Kidney (tissue), 14 donors: ENCODE data around the gene RBM19. TPM values are rescaled to one million over a fixed set of nuclear protein-coding genes. Genes with fewer than 3 reads are reported as not detected.

Source experiments
- DNase-seq, 5 donors: peaks; one replicate each; pipeline ENCODE4 v3.0.0-alpha.2; 2013 to 2020
- FAIRE-seq: peaks from 2 replicates; lab custom pipeline; 2012; peaks lifted over from hg19 to GRCh38; lab: Jason Lieb, UNC
- H3K27ac ChIP-seq, 2 donors: one replicate each; pipeline ENCODE4 v1.7.0; 2013; ENCODE audit warnings: low read depth in 2 of 2, low read length in 2 of 2, inconsistent platforms in 1 of 2
- H3K27me3 ChIP-seq: one replicate; pipeline ENCODE4 v1.7.1; 2013; ENCODE audit warnings: low read length, inconsistent platforms; ENCODE audit not compliant: control insufficient read depth, insufficient read depth
- H3K36me3 ChIP-seq, 3 donors: one replicate each; pipeline versions ENCODE4 v1.7.0 to v1.7.1; 2013; ENCODE audit warnings: low read length in 3 of 3, control low read depth in 1 of 3, inconsistent platforms in 1 of 3; ENCODE audit not compliant: insufficient read depth in 3 of 3, control insufficient read depth in 2 of 3
- H3K4me1 ChIP-seq, 3 donors: one replicate each; pipeline versions ENCODE4 v1.7.0 to v1.7.1; 2013; ENCODE audit warnings: low read length in 3 of 3, inconsistent platforms in 1 of 3, low read depth in 1 of 3; ENCODE audit not compliant: control insufficient read depth in 2 of 3, insufficient read depth in 2 of 3
- H3K4me3 ChIP-seq, 3 donors: one replicate each; pipeline versions ENCODE4 v1.7.0 to v1.8.1; 2013; ENCODE audit warnings: low read length in 3 of 3, control low read depth in 1 of 3, inconsistent platforms in 1 of 3
- H3K9ac ChIP-seq, 3 donors: one replicate each; pipeline versions ENCODE4 v1.7.0 to v1.7.1; 2013; ENCODE audit warnings: low read length in 3 of 3, control low read depth in 1 of 3, inconsistent platforms in 1 of 3
- H3K9me3 ChIP-seq, 3 donors: one replicate each; pipeline versions ENCODE4 v1.7.0 to v1.7.1; 2013; ENCODE audit warnings: low read length in 3 of 3, control low read depth in 1 of 3, inconsistent platforms in 1 of 3; ENCODE audit not compliant: control insufficient read depth in 2 of 3, insufficient read depth in 1 of 3
- CTCF ChIP-seq: IDR thresholded peaks from 3 replicates; pipeline ENCODE4 v1.5.1; 2012; ENCODE audit warnings: mild to moderate bottlenecking, moderate library complexity, borderline replicate concordance; ENCODE audit not compliant: insufficient read depth; ENCODE audit errors: extremely low read depth
- intact Hi-C: fragments of 100-400 bp; cut with DNase I; formaldehyde crosslinking; loops from one replicate; pipeline ENCODE4 v1.11.1; 2022
- polyA plus RNA-seq: library from polyadenylated mRNA; stranded (reverse); fragments of 350-450 nt; fragmentation: Illumina TruSeq; extraction: RNeasy Lipid Tissue Mini Kit (QIAGEN cat#74804); gene quantifications from one replicate; pipeline ENCODE4 v1.2.3, GENCODE V29; 2014; ENCODE audit warnings: low read depth, low replicate concordance; ENCODE audit not compliant: insufficient read depth
- total RNA-seq: library from RNA; stranded (reverse); fragmentation: NEBNext Ultra II Directional; extraction: Animal tissue kit (Norgen Biotek cat#: 25700); gene quantifications from one replicate; pipeline ENCODE4 v1.2.1, GENCODE V29; 2021
- donor health status: control.
- donor health status: control.
- donor health status: control.
- donor health status: control.
- donor health status: control.
- donor health status: DM: yes; HTN: yes; CAD: no.
- donor health status: Normal renal cell carcinoma (clear cell type).

Gene RBM19
- total and polyA plus RNA-seq, 2 donors from 2014 or later = 12.3 to 34.7 TPM

GRCh38 chr12:113910751-113911272, 55.3 kb downstream of the RBM19 start:
- no peaks in the 10 kb centered on the region for H3K9me3 ChIP-seq
- peaks cover 0 to 8% (median 2%) of the 10 kb centered on the region in 3 donors for H3K36me3 ChIP-seq
- no peak for TF ChIP-seq CTCF
- intact Hi-C loops = loop anchor here (10.0 kb wide), 1 partner anchor 446 kb away; no protein-coding TSS in a partner anchor
- no peak overlapping the region for H3K9ac ChIP-seq
- FAIRE-seq = no peak
- no peak overlapping the region for H3K27ac ChIP-seq
- no peaks in the 10 kb centered on the region for H3K27me3 ChIP-seq
- no peaks in the 10 kb centered on the region for H3K4me1 ChIP-seq
- DNase-seq = no peak
- no peak overlapping the region for H3K4me3 ChIP-seq

DNA sequence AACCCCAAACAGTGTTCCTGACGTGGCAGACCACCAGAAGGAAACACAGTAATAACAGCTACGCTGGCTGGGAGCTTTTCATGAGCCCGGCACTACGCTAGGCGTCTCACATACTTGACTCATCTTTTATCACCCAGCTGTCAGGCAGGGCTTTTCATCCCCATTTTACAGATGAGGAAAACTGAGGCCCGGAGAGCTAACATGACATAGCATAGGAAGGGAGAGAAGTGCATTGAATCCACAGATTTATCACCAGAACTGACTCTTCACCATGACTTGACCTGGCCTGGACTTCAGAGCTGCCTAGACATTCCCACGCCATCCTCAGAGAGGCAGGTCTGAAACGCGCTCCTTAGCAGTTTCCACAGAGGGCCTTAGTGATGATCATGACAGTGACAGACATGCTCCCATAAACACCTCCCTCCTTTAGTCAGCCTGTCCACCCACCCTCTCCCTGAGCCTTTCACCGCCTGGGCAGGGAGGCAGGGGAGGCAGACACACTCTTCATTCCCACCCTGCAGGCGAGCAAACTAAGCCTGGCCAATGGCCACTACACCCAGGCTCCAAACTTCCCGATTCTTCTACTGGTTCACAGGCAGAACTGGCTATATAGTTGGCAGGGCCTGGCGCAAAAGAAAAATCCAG, 56.2 kb downstream of the RBM19 start:
- no peak for DNase-seq
- Histone ChIP-seq H3K36me3 (peaks cover 0 to 8% (median 2%) of the 10 kb centered on the region in 3 donors), H3K4me3 (no peak overlapping the region), H3K9ac (no peak overlapping the region), H3K9me3 (no peaks in the 10 kb centered on the region), H3K27me3 (no peaks in the 10 kb centered on the region), H3K4me1 (no peaks in the 10 kb centered on the region), H3K27ac (no peak overlapping the region)
- FAIRE-seq = no peak
- intact Hi-C loops = loop anchor here (10.0 kb wide), 1 partner anchor 445 kb away; no protein-coding TSS in a partner anchor
- TF ChIP-seq CTCF = no peak

DNA sequence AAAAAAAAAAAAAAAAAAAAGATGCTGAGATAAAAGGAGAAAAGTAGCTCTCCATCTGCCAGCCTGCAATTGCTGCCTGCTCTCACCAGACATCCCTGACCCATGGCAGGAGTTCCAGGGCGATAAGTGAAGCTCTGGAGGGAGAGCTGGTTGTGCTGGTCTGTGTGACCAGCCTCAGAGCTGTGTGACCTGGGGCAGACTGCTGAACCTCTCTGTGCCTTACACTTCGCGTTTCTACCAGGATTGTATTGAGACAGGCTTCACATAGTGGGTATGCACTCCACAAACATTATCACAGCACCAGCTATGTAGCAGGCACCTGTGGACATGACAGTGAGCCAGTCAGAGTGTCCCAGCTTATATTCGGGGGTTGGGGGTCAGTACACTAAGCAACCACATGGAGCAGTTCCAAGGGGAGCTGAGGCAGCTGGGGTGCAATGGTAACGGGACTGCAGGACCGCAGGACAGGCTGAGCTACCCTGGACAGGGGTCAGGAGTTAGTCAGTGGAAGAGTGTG, 57.5 kb downstream of the RBM19 start:
- Histone ChIP-seq H3K4me3 (no peak overlapping the region), H3K36me3 (peaks cover 0 to 4% (median 2%) of the 10 kb centered on the region in 3 donors), H3K9me3 (no peaks in the 10 kb centered on the region), H3K9ac (no peak overlapping the region), H3K27ac (no peak overlapping the region), H3K27me3 (no peaks in the 10 kb centered on the region), H3K4me1 (no peaks in the 10 kb centered on the region)
- no peak for TF ChIP-seq CTCF
- FAIRE-seq = no peak
- no peak for DNase-seq
- intact Hi-C loops = no loop called here
